Sigmoid colon (tissue), 7 donors: ENCODE measurements around the gene RBBP9. TPM values are rescaled to one million over a fixed set of nuclear protein-coding genes. Genes with fewer than 3 reads are reported as not detected.
A peak's percentile ranks its signal among the peaks of the same experiment; 100 is the strongest.
"Not testable (repeated sequence)": the region's sequence is repeated elsewhere in the genome, so short reads cannot be mapped to it uniquely, and the experiment has no call there.

Experiments used
- DNase-seq: peaks from one replicate; pipeline ENCODE4 v3.0.0-alpha.2; 2019
- H3K27ac ChIP-seq, 4 donors: fragments of 200-600 bp; sonication (generic); one replicate each; pipeline ENCODE4 v1.5.1; 2016 to 2019; ENCODE audit warnings: mild to moderate bottlenecking in 1 of 4
- H3K27me3 ChIP-seq, 3 donors: fragments of 200-600 bp; sonication (generic); one replicate each; pipeline ENCODE4 v1.5.1; 2019; ENCODE audit warnings: mild to moderate bottlenecking in 1 of 3
- H3K36me3 ChIP-seq, 4 donors: fragments of 200-600 bp; sonication (generic); one replicate each; pipeline ENCODE4 v1.5.1; 2016 to 2019
- H3K4me1 ChIP-seq, 4 donors: fragments of 200-600 bp; sonication (generic); one replicate each; pipeline ENCODE4 v1.5.1; 2017 to 2019
- H3K4me3 ChIP-seq, 4 donors: fragments of 200-600 bp; sonication (generic); one replicate each; pipeline ENCODE4 v1.5.1; 2017 to 2019; ENCODE audit warnings: mild to moderate bottlenecking in 2 of 4, moderate library complexity in 1 of 4
- H3K9me3 ChIP-seq, 4 donors: fragments of 200-600 bp in 3 of 4; sonication (generic) in 3 of 4; one replicate each; pipeline versions ENCODE4 v1.5.1 to v1.6.1; 2013 to 2019
- CTCF ChIP-seq, 4 experiments: fragments of 450-650 bp in 3 of 4; fragments of 200-600 bp in 1 of 4; IDR thresholded peaks; one replicate each; pipeline ENCODE4 v1.5.1; 2016 to 2019; ENCODE audit warnings: antibody characterized with exemption in 4 of 4, mild to moderate bottlenecking in 3 of 4, moderate library complexity in 2 of 4
- EP300 ChIP-seq, 4 donors: sonication (generic); formaldehyde crosslinking; IDR thresholded peaks; one replicate each; pipeline ENCODE4 v1.6.1; 2017; ENCODE audit warnings: antibody characterized with exemption in 4 of 4
- POLR2A ChIP-seq, 2 donors: fragments of 450-650 bp; IDR thresholded peaks; one replicate each; pipeline ENCODE4 v1.6.1; 2016; ENCODE audit warnings: antibody characterized with exemption in 2 of 2, mild to moderate bottlenecking in 2 of 2, moderate library complexity in 2 of 2
- POLR2AphosphoS5 ChIP-seq, 4 donors: sonication (generic); formaldehyde crosslinking; IDR thresholded peaks; one replicate each; pipeline ENCODE4 v1.6.1; 2017; ENCODE audit warnings: antibody characterized with exemption in 4 of 4
- WGBS, 2 donors: extraction: QIAGEN DNeasy Blood & Tissue Kit; methylation state at CpG; one replicate each; pipeline ENCODE4 v1.1.7; 2013; 5-methylcytosine and 5-hydroxymethylcytosine counted together
- intact Hi-C: fragments of 100-400 bp; cut with DNase I; formaldehyde crosslinking; loops from one replicate; pipeline ENCODE4 v1.15.1; 2023
- polyA plus RNA-seq, 3 donors: library from polyadenylated mRNA; stranded (reverse); fragments of 200-250 nt; gene quantifications; one replicate each; pipeline ENCODE4 v1.2.3, GENCODE V29; 2013
- total RNA-seq, 4 donors: library from RNA; depleted of rRNA; stranded (reverse); fragments of >200 nt; gene quantifications; one replicate each; pipeline ENCODE4 v1.1.0, GENCODE V29; 2016
- donor health status: healthy with polysubstance abuse.
- donor health status: Bipolar disorder and iron deficiency.
- donor health status: healthy.

RBBP9 gene
- total and polyA plus RNA-seq, 7 donors = 5.4 to 23.5 (median 11.1) TPM

GRCh38 chr20:18507218-18508191 lies 10.5 kb upstream of the RBBP9 start, which contains the start of gene SEC23B:
Gene SEC23B, plus strand, starts transcription at chr20:18507940. Its CDS starts 2,896 bp downstream, at chr20:18510836.
- peak within 1 kb of the TSS; percentile 54 to 88 (median 76) for H3K4me3 ChIP-seq
- H3K36me3 ChIP-seq = peaks cover 0 to 23% (median 2%) of the 10 kb centered on the region in 4 donors
- TF ChIP-seq POLR2AphosphoS5 (IDR thresholded peaks at IDR 0.05) (peak; percentile 93 to 95 (median 94)), EP300 (IDR thresholded peaks at IDR 0.05) (peak in 1 of 4 donors; percentile 37), POLR2A (IDR thresholded peaks at IDR 0.05) (peak; percentile 86 to 89), CTCF (IDR thresholded peaks at IDR 0.05) (no peak)
- H3K4me1 ChIP-seq = peaks cover 0 to 18% (median 16%) of the 10 kb centered on the region in 4 donors
- WGBS, 2 donors = 0 to 1% methylated on average over 68 to 69 of the region's 69 CpGs
- peak; percentile 99 for DNase-seq
- intact Hi-C loops = loop anchor here (2.0 to 5.0 kb wide), 3 partner anchors 40 to 220 kb away; partner anchors contain the start of genes DZANK1, POLR3F, SMIM26 and ZNF133
- H3K9me3 ChIP-seq = no peaks in the 10 kb centered on the region
- peak within 1 kb of the TSS; percentile 90 to 95 (median 92) for H3K27ac ChIP-seq
- H3K27me3 ChIP-seq = peaks cover 0 to 17% (median 0%) of the 10 kb centered on the region in 3 donors

- WGBS, 2 donors = 55 to 70% methylated on average over 8 of the region's 8 CpGs
Observed at GRCh38 chr20:18506744-18507143, 9.7 kb upstream of the RBBP9 start.

GRCh38 chr20:18504479-18505060 lies 7.5 kb upstream of the RBBP9 start:
- Histone ChIP-seq H3K4me1 (peaks cover 0 to 18% (median 16%) of the 10 kb centered on the region in 4 donors), H3K27ac (no peak overlapping the region), H3K4me3 (peak overlapping the region in 1 of 4 donors; percentile 7), H3K9me3 (no peaks in the 10 kb centered on the region), H3K27me3 (peaks cover 0 to 17% (median 0%) of the 10 kb centered on the region in 3 donors), H3K36me3 (no peaks in the 10 kb centered on the region)
- intact Hi-C loops = loop anchor here (5.0 kb wide), 2 partner anchors 37 to 217 kb away; partner anchors contain the start of genes DZANK1, POLR3F and ZNF133
- 78 to 81% methylated on average over 31 of the region's 31 CpGs for WGBS, 2 donors
- DNase-seq = peak; percentile 69
- TF ChIP-seq POLR2A (IDR thresholded peaks at IDR 0.05) (no peak), EP300 (IDR thresholded peaks at IDR 0.05) (no peak), CTCF (IDR thresholded peaks at IDR 0.05) (no peak), POLR2AphosphoS5 (IDR thresholded peaks at IDR 0.05) (peak in 1 of 4 donors; percentile 8)

More at GRCh38 chr20:18506744-18507143, 9.7 kb upstream of the RBBP9 start:
- peaks cover 0 to 17% (median 0%) of the 10 kb centered on the region in 3 donors for H3K27me3 ChIP-seq
- TF ChIP-seq CTCF (IDR thresholded peaks at IDR 0.05) = no peak
- TF ChIP-seq POLR2AphosphoS5 (IDR thresholded peaks at IDR 0.05) = no peak
- TF ChIP-seq EP300 (IDR thresholded peaks at IDR 0.05) = no peak
- no peak for TF ChIP-seq POLR2A (IDR thresholded peaks at IDR 0.05)
- H3K27ac ChIP-seq = peak overlapping the region; percentile 90 to 95 (median 92)
- H3K9me3 ChIP-seq = no peaks in the 10 kb centered on the region
- intact Hi-C loops = loop anchor here (2.0 to 5.0 kb wide), 3 partner anchors 39 to 219 kb away; partner anchors contain the start of genes DZANK1, POLR3F, SMIM26 and ZNF133
- H3K36me3 ChIP-seq = peaks cover 0 to 18% (median 2%) of the 10 kb centered on the region in 4 donors
- H3K4me3 ChIP-seq = peak overlapping the region; percentile 54 to 88 (median 76)
- no peak for DNase-seq
- peaks cover 0 to 18% (median 16%) of the 10 kb centered on the region in 4 donors for H3K4me1 ChIP-seq

- H3K36me3 ChIP-seq, H3K4me1 ChIP-seq, H3K9me3 ChIP-seq, H3K27ac ChIP-seq, H3K4me3 ChIP-seq, DNase-seq, intact Hi-C loops: not testable (repeated sequence)
- H3K27me3 ChIP-seq = peaks cover 0 to 17% (median 0%) of the 10 kb centered on the region in 3 donors
- WGBS, 2 donors = 68 to 84% methylated on average over 1 of the region's 1 CpG
Observed at GRCh38 chr20:18501672-18502071, 4.6 kb upstream of the RBBP9 start.
